Loucy (cell line): ENCODE results near the gene RNF141.

Experiments used
- H2AFZ ChIP-seq: fragments of 200-600 bp; sonication (generic); 2 replicates; pipeline ENCODE4 v1.6.0; 2016; ENCODE audit warnings: antibody characterized with exemption, mild to moderate bottlenecking, low read length, moderate library complexity
- H3F3A ChIP-seq: fragments of 200-600 bp; 2 replicates; pipeline ENCODE4 v1.6.0; 2016; ENCODE audit warnings: antibody characterized with exemption, low read depth, mild to moderate bottlenecking
- H3K27me3 ChIP-seq: fragments of 200-600 bp; sonication (generic); 2 replicates; pipeline ENCODE4 v1.6.1; 2014; ENCODE audit warnings: low read length, mild to moderate bottlenecking; ENCODE audit not compliant: insufficient read depth, poor library complexity, severe bottlenecking
- H3K36me3 ChIP-seq: fragments of 200-600 bp; sonication (generic); 2 replicates; pipeline ENCODE4 v1.6.1; 2016; ENCODE audit warnings: low read length; ENCODE audit not compliant: insufficient read depth
- H3K4me1 ChIP-seq: fragments of 200-600 bp; sonication (generic); 2 replicates; pipeline ENCODE4 v1.5.1; 2014; ENCODE audit warnings: low read length, mild to moderate bottlenecking; ENCODE audit not compliant: insufficient read depth, poor library complexity, severe bottlenecking
- H3K4me2 ChIP-seq: fragments of 200-600 bp; sonication (generic); 2 replicates; pipeline ENCODE4 v1.6.0; 2014; ENCODE audit warnings: antibody characterized with exemption, low read length, low read depth, mild to moderate bottlenecking; ENCODE audit not compliant: poor library complexity, severe bottlenecking
- H3K4me3 ChIP-seq: fragments of 200-600 bp; sonication (generic); 2 replicates; pipeline ENCODE4 v1.5.1; 2014; ENCODE audit warnings: low read length, mild to moderate bottlenecking, mixed read lengths; ENCODE audit not compliant: poor library complexity, severe bottlenecking
- H3K79me2 ChIP-seq: fragments of 200-600 bp; sonication (generic); 2 replicates; pipeline ENCODE4 v1.6.1; 2014; ENCODE audit warnings: low read length; ENCODE audit not compliant: insufficient read depth
- H3K9ac ChIP-seq: fragments of 200-600 bp; sonication (generic); 2 replicates; pipeline ENCODE4 v1.6.0; 2014; ENCODE audit warnings: mild to moderate bottlenecking, low read depth, low read length, moderate library complexity; ENCODE audit not compliant: poor library complexity, severe bottlenecking
- H3K9me2 ChIP-seq: fragments of 200-600 bp; sonication (generic); replicated peaks from 2 replicates; pipeline ENCODE4 v1.6.1; 2016; ENCODE audit warnings: low read depth, low read length, mixed read lengths
- H3K9me3 ChIP-seq: fragments of 200-600 bp; sonication (generic); 2 replicates; pipeline ENCODE4 v1.6.1; 2014; ENCODE audit warnings: mild to moderate bottlenecking, antibody characterized with exemption, low read length, low read depth; ENCODE audit not compliant: insufficient read depth
- H4K20me1 ChIP-seq: fragments of 200-600 bp; sonication (generic); 2 replicates; pipeline ENCODE4 v1.6.0; 2014; ENCODE audit warnings: antibody characterized with exemption, low read length, mild to moderate bottlenecking; ENCODE audit not compliant: insufficient read depth, poor library complexity, severe bottlenecking
- CTCF ChIP-seq: fragments of 200-600 bp; sonication (generic); conservative IDR thresholded peaks from 2 replicates; pipeline ENCODE4 v1.5.1; 2014; ENCODE audit warnings: mild to moderate bottlenecking, antibody characterized with exemption, low read length
- EZH2phosphoT487 ChIP-seq: fragments of 200-600 bp; IDR thresholded peaks from 2 replicates; pipeline ENCODE4 v1.6.1; 2018; ENCODE audit warnings: antibody characterized with exemption, mild to moderate bottlenecking, moderate library complexity, borderline replicate concordance

Gene RNF141

GRCh38 chr11:10488121-10488933, 52.7 kb downstream of the RNF141 start:
- peaks cover 98% of the 10 kb centered on the region; the same call in 1 of the 2 replicates for H3K36me3 ChIP-seq
- H3K27me3 ChIP-seq, result no peaks in the 10 kb centered on the region
- H3K9ac ChIP-seq, result no peak overlapping the region
- H3K79me2 ChIP-seq, result peaks cover 83% of the 10 kb centered on the region
- H2AFZ ChIP-seq, result no peak overlapping the region
- no peak overlapping the region for H3K4me2 ChIP-seq
- TF ChIP-seq CTCF, result no peak
- no peak for TF ChIP-seq EZH2phosphoT487
- H3K9me2 ChIP-seq, result no peaks in the 10 kb centered on the region
- no peak overlapping the region for H3K4me3 ChIP-seq
- H3K4me1 ChIP-seq, result no peaks in the 10 kb centered on the region
- H4K20me1 ChIP-seq, result peaks cover 29% of the 10 kb centered on the region
- H3K9me3 ChIP-seq, result no peaks in the 10 kb centered on the region
- H3F3A ChIP-seq, result no peaks in the 10 kb centered on the region

GRCh38 chr11:10487002-10487647, 53.9 kb downstream of the RNF141 start:
- Histone ChIP-seq H3K4me2 (no peak overlapping the region), H3K36me3 (peaks cover 98% of the 10 kb centered on the region; the same call in 1 of the 2 replicates), H3K79me2 (peaks cover 87% of the 10 kb centered on the region), H2AFZ (no peak overlapping the region), H4K20me1 (peaks cover 35% of the 10 kb centered on the region), H3K9me2 (no peaks in the 10 kb centered on the region), H3K27me3 (no peaks in the 10 kb centered on the region), H3K9me3 (no peaks in the 10 kb centered on the region), H3K9ac (no peak overlapping the region), H3K4me3 (no peak overlapping the region), H3K4me1 (no peaks in the 10 kb centered on the region), H3F3A (no peaks in the 10 kb centered on the region)
- TF ChIP-seq EZH2phosphoT487 (no peak), CTCF (no peak)

- Histone ChIP-seq H3F3A (no peaks in the 10 kb centered on the region), H3K27me3 (no peaks in the 10 kb centered on the region), H3K36me3 (peaks cover 98% of the 10 kb centered on the region; the same call in 1 of the 2 replicates), H2AFZ (no peak overlapping the region), H3K4me2 (no peak overlapping the region), H3K4me3 (no peak overlapping the region), H3K9ac (no peak overlapping the region), H3K9me2 (no peaks in the 10 kb centered on the region), H3K4me1 (no peaks in the 10 kb centered on the region), H3K9me3 (no peaks in the 10 kb centered on the region), H4K20me1 (peaks cover 41% of the 10 kb centered on the region), H3K79me2 (peaks cover 87% of the 10 kb centered on the region)
- TF ChIP-seq EZH2phosphoT487, result no peak
- TF ChIP-seq CTCF, result no peak
Measured at GRCh38 chr11:10486161-10486840, 54.7 kb downstream of the RNF141 start.
